GM13976 (cell line): ENCODE data around the gene PKP4.

Experiments
- DNase-seq: peaks from one replicate; pipeline ENCODE4 v3.0.0; 2012; ENCODE audit warnings: low spot score
- in situ Hi-C: fragments of 300-500 bp; cut with MboI; formaldehyde crosslinking; loops from one replicate; pipeline ENCODE4 v1.12.0; 2022; ENCODE audit warnings: low sequenced_read_pairs, mixed read lengths, inconsistent platforms; ENCODE audit not compliant: unreplicated experiment
- TF ChIP-seq, protein P1 (sequence below): IDR thresholded peaks from 2 replicates; pipeline ENCODE4 v1.5.1; 2012; ENCODE audit warnings: borderline replicate concordance, mild to moderate bottlenecking; ENCODE audit not compliant: insufficient read depth; ENCODE audit errors: extremely low read depth, missing control alignments, control extremely low read depth

Gene PKP4

GRCh38 chr2:158554996-158555395, 98.2 kb downstream of the PKP4 start:
- in situ Hi-C loops = no loop called here
- DNase-seq = no peak
- TF ChIP-seq, protein P1, sequence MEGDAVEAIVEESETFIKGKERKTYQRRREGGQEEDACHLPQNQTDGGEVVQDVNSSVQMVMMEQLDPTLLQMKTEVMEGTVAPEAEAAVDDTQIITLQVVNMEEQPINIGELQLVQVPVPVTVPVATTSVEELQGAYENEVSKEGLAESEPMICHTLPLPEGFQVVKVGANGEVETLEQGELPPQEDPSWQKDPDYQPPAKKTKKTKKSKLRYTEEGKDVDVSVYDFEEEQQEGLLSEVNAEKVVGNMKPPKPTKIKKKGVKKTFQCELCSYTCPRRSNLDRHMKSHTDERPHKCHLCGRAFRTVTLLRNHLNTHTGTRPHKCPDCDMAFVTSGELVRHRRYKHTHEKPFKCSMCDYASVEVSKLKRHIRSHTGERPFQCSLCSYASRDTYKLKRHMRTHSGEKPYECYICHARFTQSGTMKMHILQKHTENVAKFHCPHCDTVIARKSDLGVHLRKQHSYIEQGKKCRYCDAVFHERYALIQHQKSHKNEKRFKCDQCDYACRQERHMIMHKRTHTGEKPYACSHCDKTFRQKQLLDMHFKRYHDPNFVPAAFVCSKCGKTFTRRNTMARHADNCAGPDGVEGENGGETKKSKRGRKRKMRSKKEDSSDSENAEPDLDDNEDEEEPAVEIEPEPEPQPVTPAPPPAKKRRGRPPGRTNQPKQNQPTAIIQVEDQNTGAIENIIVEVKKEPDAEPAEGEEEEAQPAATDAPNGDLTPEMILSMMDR = no peak

DNA sequence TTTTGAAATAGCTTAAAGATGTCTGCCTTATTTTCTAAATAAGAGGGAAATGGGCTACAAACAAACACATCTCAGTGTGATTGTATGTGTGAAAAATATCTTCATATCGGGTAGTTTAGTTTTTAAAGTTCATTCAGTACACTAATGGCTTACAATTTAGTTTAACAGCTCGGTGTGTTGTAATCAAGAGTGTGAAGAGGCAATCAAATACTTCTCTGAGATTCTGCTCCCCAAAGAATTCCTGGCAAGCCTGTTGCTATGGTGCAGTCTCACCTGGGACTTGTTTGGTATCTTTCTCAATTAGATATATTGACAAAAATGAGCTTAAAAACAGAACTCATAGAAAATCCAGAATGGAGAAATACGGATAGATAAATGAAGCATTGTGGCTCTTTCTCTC, 99.4 kb downstream of the PKP4 start:
- no peak for DNase-seq
- TF ChIP-seq, protein P1 = no peak
- in situ Hi-C loops = no loop called here

- TF ChIP-seq, protein P1 = no peak
- DNase-seq = no peak
- in situ Hi-C loops = no loop called here
Measured at GRCh38 chr2:158557752-158558151, 101.0 kb downstream of the PKP4 start.

- DNase-seq = no peak
- in situ Hi-C loops = no loop called here
- TF ChIP-seq, protein P1 = no peak
Measured at GRCh38 chr2:158559252-158559651, 102.5 kb downstream of the PKP4 start.

- in situ Hi-C loops = no loop called here
- TF ChIP-seq, protein P1 = no peak
- DNase-seq = no peak
Measured at GRCh38 chr2:158560259-158560658, 103.5 kb downstream of the PKP4 start.

GRCh38 chr2:158561054-158561453, 104.3 kb downstream of the PKP4 start:
- in situ Hi-C loops = no loop called here
- TF ChIP-seq, protein P1 = no peak

GRCh38 chr2:158567208-158567607, 110.5 kb downstream of the PKP4 start:
- no peak for DNase-seq
- in situ Hi-C loops = no loop called here
- TF ChIP-seq, protein P1 = no peak

More at GRCh38 chr2:158561054-158561453, 104.3 kb downstream of the PKP4 start:
- no peak for DNase-seq
